ENCODE measurements around the gene SPAG16.

DNA sequence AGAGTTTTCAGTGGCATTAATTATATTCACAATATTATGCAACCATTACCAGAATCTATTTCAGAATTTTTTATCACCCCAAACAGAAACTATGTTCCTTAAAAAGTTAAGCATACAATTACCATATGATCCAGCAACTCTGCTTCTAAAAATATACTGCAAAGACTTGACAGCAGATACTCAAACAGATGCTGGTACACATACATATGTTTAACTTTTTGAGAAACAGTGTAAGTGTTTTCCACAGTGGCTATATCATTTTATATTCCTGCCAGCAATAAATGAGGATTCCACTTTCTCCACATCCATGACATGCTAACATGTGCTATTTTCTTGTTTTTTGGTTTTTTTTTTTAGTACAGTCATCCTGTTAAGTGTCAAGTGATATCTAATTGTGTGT is 687.3 kb downstream of the SPAG16 start:
- TF ChIP-seq, protein P1, sequence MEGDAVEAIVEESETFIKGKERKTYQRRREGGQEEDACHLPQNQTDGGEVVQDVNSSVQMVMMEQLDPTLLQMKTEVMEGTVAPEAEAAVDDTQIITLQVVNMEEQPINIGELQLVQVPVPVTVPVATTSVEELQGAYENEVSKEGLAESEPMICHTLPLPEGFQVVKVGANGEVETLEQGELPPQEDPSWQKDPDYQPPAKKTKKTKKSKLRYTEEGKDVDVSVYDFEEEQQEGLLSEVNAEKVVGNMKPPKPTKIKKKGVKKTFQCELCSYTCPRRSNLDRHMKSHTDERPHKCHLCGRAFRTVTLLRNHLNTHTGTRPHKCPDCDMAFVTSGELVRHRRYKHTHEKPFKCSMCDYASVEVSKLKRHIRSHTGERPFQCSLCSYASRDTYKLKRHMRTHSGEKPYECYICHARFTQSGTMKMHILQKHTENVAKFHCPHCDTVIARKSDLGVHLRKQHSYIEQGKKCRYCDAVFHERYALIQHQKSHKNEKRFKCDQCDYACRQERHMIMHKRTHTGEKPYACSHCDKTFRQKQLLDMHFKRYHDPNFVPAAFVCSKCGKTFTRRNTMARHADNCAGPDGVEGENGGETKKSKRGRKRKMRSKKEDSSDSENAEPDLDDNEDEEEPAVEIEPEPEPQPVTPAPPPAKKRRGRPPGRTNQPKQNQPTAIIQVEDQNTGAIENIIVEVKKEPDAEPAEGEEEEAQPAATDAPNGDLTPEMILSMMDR (conservative IDR thresholded peaks at IDR 0.05 in 1 of 2, IDR thresholded peaks at IDR 0.05 in 1 of 2; ENCODE audit: low read depth in 1 of 2, low read length in 2 of 2) = no peak
- TF ChIP-seq EZH2 (IDR thresholded peaks at IDR 0.05; ENCODE audit: low read length, missing control alignments) = no peak

Measured in fibroblast of lung (primary cell).